Hematopoietic multipotent progenitor cell treated with erythropoietin and hydrocortisone succinate and interleukin-3 and kit ligand, for 8 days (in vitro differentiated cells): ENCODE measurements around the gene BBLN.

ENCODE experiments used
- DNase-seq: peaks from one replicate; pipeline ENCODE4 v3.0.0-alpha.2; 2015

Gene BBLN

DNA sequence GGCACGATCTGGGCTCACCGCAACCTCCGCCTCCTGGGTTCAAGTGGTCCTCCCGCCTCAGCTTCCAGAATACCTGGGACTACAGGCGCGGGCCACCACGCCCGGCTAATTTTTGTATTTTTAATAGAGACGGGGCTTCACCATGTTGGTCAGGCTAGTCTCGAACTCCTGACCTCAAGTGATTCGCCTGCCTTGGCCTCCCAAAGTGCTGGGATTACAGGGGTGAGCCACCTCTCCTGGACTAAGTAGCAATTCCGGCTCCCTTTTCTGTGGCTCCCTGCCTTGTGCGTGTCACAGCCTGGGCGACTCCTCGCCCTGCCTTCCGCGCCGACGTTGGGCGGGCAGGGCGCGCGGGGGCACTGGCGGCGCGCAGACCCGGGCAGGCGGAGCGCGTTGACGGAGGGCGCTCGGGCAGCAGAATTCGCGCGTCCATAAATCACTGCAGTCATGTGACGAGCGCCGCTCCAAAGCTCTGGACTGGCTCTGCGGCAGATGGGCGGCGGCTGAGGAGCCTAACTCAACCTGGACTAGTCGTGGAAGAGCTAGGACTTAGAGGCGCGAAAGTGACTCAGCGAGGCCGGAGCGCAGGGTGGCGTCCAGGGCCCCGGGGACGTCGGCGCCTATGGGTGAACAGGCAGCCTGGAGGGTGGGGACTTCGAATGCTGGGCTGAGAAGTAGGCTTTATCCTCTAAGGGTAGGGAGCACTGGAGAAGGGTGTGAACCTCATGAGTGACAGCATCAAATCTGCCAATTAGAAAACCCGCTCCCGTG lies 32.7 kb downstream of the BBLN start:
- DNase-seq = peak; percentile 82

DNA sequence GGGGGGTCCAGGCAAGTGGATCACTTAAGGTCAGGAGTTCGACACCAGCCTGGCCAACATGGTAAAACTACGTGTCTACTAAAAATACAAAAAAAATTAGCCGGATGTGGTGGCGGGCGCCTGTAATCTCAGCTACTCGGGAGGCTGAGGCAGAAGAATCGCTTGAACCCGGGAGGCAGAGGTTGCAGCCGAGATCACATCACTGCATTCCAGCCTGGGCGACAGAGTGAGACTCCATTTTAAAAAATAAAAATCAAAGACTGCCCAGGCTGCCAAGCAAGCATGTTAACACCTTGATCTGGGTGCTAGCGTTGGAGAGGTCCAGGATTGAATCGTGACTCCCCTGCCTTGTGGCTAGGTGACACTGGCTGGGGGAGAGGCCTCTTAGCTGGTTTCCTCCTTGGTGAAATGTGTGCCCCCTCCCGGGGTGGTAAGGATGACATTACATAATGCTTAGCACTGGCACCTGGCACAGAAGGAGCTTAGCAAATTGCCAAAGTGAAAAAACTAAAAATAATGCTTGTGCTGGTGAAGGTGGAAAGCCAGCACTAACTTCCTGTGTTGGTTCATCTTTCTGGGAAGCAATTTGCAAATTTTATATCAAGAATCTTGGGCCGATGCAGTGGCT lies 33.5 kb downstream of the BBLN start:
- DNase-seq = no peak

DNA sequence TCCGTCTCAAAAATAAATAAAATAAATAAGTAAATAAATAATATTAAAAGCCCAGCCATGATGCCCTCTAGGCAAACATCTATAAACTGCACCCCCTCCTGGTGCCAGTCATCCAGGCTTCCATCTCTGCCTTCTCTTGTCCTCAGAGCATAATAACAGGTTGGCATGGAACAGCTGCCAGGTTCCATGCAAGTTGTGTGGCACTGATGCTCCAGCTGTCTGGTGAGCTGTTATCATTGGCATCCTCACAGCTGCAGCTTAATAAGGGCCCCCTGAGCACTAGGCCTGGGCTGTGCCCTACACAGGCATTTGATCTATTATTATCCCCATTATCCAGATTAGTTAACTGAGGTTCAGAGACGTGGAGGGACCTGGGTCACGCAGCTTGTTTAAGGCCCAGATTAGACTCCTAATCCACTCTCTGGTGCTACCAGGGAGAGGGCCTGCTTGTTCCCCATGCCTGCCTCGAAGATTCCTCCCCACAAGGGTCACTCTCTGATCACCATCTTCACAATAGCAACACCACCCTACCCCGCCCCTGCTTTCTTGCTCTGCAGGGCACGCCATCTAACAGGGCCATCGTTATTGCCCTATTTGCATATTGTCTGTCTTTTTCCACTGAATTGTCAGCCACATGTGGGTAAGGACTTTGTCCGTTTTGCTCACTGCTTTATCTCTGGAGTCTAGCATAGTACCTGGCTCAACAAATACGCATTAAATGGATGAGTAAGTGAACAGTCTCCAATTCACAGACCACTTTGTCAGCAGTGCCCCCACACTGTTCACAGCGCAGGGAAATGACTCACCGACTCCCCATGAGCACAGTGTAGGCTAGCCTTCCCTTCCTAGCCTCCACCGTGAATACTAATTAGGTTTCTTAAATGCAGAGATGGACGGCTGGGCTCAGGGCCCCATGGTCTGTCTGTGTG lies 41.6 kb downstream of the BBLN start:
- DNase-seq = no peak

DNA sequence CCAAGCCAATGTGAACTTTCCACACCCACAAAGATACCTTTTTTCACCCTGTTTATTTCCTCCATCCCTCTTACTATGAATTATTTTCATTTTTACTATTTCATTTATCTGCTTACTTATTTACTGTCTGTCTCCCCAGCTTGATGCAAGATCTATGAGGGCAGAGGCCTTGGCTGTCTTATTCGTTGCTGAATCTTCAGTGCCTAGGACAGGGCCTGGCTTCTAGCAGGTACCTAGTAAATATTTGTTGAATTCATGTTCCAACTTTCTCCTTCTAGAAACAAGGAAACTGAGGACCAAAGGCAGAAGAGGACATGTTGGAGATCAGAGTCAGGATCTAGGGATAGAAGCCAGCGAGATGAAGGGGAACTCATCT lies 42.6 kb downstream of the BBLN start:
- no peak for DNase-seq

DNA sequence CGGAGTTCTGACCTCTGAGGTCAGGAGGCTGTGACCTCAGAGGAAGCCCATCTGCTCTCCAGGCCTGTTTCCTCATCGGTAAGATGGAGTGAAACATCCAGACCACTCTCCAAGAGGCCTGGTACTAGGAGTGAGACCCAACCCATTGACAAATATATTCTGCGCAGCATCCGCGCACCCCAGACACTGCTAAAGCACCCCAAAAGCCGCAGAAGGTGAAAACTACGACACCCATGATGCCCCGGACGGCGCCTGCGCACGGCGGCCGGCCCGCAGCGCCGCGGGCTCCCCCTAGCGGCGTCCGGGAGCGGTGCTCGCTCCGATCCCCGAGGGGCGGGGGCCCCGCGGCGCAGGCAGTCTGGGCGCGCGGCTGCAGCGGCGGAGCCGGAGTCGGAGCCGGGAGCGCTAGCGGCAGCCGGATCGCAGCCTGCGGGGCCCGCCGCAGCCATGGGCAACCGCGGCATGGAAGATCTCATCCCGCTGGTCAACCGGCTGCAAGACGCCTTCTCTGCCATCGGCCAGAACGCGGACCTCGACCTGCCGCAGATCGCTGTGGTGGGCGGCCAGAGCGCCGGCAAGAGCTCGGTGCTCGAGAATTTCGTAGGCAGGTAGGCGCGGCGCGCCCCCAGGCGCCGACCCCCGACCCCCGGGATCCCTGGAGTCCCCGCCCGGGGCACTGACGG lies 43.1 kb downstream of the BBLN start, which contains the start of gene DNM1:
Gene DNM1 (plus strand): TSS at position 356 of the 683 bp plus-strand sequence. CDS start 92 bp downstream, at position 448.
- peak; percentile 62 for DNase-seq

DNA sequence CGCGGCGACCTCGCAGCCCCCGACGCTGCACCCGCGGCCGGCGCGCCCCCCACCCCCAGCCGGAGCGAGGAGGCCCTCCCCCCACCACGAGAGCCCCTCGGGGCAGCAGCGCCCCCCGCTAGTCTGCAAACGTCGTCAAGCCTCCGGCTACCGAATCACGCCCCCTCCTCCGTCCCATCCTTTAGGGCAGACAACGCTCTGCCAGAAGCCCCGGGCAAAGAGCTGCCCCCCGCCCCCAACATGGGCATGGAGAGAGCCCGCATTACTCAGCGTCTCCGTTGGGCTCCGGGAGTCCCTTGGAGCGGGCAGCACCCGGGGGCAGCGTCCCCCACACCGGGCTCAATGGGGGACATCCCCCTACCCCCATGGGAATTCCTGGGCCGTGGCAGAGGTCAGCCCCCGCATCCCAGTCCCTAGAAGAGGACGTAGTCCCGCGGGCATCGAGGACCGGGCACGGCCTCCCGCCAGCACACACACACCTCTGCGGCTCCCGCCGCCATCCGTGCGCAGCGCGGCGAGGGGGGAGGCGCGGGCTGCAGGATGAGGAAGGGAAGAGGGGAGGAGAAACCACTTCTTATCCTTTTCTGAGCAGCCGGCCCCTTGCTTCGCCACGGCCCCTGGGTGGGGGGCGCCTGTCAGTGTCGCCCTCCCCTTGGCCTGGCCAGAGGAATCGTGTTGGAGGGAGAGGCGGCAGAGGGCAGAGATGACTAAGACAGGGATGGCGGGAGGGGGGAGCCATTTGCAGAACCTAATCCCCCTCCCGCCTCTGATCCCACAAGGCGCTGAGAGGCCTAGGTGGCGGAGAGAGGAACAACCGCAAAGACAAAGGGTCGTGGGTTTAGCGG lies 43.9 kb downstream of the BBLN start:
- no peak for DNase-seq

DNA sequence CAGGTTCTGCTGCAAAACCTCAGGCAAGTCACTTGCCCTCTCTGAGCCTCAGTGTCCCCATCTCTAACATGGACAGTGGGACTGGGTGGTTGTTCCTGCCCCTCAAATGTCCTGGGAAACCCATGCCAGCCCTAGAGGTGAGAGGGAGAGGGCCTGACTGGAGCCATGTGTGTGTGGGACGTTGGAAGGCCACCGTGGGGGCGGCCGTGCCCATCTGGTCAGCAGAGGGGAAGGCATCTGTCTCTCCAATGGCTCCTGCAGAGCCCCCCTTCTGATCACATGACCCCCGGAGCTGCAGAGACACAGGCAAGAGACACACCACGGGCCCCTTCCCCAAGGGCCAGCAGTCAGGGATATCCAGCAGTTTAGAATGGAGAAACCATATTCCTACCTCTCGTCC lies 44.8 kb downstream of the BBLN start:
- DNase-seq = no peak

DNA sequence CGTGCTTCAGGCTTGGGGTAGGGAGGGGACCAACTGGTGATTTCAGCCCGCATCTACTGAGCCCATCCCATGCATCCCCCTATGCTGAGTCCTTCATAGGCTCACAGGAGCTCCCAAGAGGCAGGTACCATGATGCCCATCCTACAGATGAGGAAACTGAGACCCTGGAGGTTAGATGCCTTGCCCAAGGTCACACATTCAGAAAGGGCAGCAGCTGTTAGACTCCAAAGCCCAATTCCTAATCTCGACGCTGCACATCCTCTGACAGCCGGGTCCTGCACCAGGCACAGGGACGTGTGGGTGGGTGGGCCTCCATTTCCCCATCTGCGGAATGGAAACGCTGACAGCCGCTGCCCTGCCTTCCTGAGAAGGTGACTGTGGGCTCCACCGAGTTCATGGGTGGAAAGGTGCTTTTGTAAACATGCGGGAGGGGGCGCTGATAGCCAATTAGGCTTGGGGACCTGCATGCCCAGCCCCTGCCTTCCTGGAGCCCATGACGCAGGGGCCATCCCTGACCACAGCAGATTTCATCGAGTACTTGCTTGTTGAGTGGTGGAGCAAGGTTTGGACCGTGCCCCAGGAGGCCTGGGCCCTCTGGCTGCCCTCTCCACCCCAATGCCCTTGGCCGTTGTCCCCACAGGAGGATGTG lies 45.4 kb downstream of the BBLN start:
- no peak for DNase-seq

DNA sequence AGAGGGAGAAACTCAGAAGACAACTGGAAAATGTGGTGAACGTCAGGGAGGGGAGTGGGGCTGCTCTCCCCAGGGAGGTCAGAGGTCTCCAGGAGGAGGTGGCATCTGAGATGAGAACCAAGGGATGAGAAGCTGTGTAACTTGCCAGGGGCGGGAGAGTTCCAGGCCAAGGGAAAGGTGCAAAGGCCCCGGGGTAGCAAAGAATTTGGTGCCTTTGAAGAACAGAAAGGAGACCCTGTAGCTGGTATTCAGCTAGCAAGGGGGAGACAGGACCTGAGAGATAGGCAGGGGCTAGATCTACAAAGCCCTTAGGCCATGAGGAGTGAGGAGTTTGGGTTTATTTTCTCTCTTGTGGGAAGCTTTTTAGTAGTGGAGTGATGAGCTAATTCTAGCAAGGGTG lies 46.4 kb downstream of the BBLN start:
- DNase-seq = no peak

DNA sequence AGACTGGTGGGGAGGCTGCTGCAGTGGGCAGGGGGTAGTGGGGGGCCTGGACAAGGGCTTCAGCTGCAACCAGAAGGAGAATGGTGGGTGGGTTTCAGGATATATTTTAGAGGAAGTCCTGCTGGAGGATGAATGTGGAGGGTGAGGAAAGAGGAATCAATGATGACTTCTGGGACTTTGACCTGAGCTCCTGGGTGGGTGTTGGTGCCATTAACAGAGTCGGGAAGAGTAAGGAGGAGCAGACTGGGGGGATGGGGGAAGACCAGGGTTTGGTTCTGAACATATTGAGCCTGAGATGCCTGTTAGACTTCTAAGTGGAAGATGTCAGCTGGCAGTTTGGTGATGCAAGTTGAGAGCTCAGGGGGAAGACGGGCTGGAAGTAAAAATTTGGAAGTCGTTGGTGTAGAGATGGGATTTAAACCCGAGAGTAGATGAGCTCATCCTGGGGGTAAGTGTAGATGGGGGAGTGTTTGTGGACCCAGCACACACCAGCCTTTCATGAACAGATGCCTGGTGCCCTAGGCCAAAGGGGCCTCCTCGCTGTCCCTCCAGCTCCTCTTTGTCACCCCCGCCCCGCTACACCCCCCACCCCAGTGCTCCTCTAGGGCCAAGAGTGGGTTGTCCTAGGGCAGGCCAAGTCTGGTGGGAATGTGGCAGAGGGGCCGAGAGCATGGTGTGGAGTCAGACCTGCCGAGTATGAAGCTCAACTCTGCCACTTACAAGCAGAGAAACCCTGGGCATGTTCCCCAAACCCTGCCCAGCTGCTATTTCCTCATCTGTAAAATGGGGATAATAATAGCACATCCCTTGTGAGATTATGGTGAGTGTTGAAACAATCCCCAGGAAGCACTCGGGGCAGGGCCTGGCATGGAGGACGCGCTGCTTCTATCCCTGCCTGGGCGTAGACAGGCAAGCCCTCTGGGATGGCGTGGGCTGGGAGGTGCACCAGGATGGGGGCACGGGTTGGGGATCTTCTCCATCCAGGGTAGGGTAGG lies 47.1 kb downstream of the BBLN start:
- no peak for DNase-seq

DNA sequence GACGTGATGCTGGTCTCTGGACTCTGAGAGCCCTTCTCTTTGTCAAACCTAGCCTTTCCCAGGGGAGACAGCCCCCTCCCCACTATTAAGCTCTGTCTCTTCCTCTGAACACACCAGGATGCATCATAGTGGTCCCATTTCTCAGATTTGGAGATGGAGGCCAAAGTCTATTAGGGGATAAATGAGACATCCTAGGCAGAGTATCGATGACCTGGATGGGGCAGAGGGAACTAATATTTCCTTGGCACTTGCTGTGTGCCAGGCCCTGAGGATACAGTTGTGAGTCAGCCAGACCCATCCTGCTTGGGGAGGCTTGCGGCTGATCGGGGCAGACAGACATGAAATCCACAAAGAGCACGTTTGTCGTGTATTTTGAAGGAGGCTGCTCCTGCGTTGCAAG lies 48.3 kb downstream of the BBLN start:
- DNase-seq = no peak

DNA sequence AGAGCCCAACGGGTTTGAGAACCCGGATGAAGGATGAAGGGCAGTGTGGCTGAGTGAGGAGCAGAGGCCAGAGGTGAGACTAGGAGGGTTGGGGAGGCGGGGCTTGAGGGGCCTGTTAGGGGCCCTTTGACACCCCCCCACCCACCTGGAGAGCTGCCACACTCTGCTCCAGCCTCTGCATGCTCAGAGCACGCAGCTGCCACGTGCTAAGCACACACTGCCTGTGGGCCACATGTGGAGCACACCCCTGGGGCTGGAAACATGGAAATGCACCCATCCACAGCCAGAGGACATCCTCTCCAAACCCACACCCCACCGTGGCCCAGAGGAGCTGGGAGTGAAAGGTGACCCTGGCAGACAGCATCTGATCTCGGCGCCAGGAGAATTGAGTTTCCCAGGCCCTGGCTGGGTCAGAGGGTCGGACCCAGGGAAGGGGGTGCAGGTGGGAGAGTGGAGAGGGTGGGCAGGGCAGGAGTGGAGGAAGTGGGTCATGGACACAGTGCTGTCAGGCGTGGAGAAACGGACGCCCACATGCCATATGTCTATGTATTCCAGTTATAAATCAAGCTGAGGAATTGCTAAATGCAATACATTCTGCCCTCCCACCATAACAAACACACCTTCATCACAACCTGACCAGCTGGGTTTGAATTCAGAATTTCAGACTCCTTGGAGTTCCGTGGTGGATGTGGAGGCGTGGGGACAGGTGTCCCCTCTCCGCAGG lies 49.0 kb downstream of the BBLN start:
- DNase-seq = no peak

DNA sequence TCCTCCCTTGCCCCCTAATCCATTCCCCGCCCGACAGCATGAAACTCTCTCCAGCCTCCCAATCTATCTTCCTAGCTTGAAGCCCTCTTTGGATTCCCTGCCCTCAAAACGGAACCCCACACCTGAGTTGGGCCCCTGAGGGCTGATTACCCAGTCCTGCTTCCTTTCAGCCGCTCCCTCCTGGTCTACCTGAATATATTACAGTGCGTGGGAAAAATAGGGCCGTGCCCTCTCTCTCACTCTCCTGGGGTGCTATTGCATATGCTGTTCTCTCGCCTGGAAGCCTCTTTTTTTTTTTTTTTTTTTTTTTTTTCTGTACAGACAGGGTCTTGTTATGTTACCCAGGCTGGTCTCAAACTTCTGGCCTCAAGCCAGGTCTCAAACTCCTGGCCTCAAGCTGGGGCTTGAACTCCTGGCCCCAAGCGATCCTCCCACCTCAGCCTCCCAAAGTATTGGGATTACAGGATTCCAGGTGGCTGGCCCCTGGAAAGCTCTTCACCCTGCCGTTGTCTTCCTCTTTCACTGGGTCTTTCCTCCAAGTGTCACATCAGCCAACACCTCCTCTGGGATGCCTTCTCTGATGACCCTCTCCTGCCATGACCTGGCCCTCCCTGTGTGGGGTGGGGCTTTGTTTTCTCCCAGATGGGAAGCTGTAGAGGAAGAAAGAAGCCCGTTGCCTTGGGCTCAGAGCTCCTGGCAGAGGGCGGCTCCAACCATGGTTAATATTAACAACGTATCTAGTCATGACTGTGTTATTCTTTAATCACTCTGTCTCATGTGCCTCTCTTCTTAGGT lies 51.3 kb downstream of the BBLN start:
- DNase-seq = no peak

DNA sequence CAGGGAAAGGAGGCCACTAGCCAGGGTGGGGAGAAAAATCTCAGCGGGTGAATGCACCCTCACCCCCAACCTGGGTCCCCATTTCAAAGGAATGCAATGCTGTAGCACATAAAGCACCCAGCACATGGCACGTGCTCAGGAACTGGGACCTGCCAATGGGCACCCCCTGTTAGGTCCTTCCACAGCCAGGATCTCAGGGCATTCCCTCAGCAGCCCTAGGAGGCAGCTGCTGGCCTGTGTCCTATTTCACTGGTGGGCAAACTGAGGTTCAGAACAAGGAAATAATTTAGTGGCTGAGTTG lies 51.9 kb downstream of the BBLN start:
- no peak for DNase-seq
